ENCODE results near the gene KIAA1328. TPM values are rescaled to one million over a fixed set of nuclear protein-coding genes. Genes with fewer than 3 reads are reported as not detected.

The KIAA1328 gene
- total RNA-seq, 3 donors from 2014 or later, result 6.0 to 9.8 (median 7.4) TPM

DNA sequence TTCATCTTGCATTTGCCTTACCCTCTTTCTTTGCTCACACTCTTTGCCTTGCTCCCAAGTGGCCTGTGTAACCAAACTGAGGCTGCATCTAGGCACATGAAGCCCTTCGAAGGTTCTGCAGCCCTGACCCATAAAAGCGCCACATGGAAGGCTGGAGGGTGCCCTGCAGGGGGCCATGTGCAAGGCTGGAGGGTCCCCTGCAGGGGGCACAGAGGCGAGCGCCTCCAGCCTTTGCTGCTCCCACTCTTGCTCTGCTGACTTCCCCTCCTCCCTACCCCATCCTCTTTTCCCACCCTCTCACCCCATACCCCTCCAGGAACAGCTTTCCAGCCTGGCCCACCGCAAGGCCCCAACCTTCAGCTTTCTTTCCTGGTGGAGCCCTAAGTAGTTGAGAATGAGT lies 419.4 kb downstream of the KIAA1328 start:
- no peak for ATAC-seq
- H3K4me1 ChIP-seq (ENCODE audit: low read depth), result no peaks in the 10 kb centered on the region
- no peaks in the 10 kb centered on the region for H3K9me3 ChIP-seq
- intact Hi-C loops (cut with DNase I, micrococcal nuclease), result no loop called here
- TF ChIP-seq, protein P1, sequence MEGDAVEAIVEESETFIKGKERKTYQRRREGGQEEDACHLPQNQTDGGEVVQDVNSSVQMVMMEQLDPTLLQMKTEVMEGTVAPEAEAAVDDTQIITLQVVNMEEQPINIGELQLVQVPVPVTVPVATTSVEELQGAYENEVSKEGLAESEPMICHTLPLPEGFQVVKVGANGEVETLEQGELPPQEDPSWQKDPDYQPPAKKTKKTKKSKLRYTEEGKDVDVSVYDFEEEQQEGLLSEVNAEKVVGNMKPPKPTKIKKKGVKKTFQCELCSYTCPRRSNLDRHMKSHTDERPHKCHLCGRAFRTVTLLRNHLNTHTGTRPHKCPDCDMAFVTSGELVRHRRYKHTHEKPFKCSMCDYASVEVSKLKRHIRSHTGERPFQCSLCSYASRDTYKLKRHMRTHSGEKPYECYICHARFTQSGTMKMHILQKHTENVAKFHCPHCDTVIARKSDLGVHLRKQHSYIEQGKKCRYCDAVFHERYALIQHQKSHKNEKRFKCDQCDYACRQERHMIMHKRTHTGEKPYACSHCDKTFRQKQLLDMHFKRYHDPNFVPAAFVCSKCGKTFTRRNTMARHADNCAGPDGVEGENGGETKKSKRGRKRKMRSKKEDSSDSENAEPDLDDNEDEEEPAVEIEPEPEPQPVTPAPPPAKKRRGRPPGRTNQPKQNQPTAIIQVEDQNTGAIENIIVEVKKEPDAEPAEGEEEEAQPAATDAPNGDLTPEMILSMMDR (IDR thresholded peaks at IDR 0.05), result no peak
- DNase-seq, result no peak
- H3K4me3 ChIP-seq, result no peak overlapping the region
- H3K36me3 ChIP-seq (ENCODE audit: low read depth), result no peaks in the 10 kb centered on the region

DNA sequence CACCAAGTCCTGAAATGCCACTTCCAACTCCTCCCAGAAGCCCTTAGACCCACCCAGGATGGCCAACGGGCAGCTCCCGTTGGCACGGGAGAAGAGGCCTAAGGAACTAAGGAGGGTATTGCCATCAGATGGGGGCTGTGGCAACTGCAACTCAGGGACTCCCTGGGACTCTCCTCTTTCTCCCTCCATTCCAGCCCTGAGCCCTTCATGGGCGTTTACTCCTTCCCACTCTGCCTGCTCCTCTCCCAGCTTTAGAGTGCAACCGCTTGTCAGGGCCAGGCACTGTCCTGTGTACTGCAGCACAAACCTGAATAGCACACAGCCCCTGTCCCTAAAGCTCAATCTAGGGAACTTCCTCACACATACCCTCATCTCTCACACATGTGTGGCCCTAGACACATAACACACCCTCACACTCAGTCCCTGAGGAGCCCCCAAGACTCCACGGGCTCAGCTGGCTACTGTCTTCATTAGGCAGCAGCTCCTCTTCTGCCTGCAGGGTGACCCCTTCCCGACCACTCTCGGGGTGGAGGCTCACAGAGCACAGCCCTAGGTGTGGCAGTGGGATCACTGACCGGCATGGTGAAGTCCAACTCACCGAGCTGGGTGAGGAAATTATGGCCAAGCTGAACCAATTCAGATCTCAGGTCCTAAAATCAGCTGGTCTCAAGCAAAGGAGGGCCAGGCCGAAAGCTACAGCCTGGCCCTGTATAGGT lies 420.4 kb downstream of the KIAA1328 start:
- TF ChIP-seq, protein P1 (IDR thresholded peaks at IDR 0.05), result no peak
- no peak overlapping the region for H3K4me3 ChIP-seq
- no peak for ATAC-seq
- H3K4me1 ChIP-seq (ENCODE audit: low read depth), result peaks cover 2% of the 10 kb centered on the region
- no peaks in the 10 kb centered on the region for H3K36me3 ChIP-seq (ENCODE audit: low read depth)
- H3K9me3 ChIP-seq, result no peaks in the 10 kb centered on the region
- intact Hi-C loops (cut with DNase I, micrococcal nuclease), result no loop called here
- no peak for DNase-seq

DNA sequence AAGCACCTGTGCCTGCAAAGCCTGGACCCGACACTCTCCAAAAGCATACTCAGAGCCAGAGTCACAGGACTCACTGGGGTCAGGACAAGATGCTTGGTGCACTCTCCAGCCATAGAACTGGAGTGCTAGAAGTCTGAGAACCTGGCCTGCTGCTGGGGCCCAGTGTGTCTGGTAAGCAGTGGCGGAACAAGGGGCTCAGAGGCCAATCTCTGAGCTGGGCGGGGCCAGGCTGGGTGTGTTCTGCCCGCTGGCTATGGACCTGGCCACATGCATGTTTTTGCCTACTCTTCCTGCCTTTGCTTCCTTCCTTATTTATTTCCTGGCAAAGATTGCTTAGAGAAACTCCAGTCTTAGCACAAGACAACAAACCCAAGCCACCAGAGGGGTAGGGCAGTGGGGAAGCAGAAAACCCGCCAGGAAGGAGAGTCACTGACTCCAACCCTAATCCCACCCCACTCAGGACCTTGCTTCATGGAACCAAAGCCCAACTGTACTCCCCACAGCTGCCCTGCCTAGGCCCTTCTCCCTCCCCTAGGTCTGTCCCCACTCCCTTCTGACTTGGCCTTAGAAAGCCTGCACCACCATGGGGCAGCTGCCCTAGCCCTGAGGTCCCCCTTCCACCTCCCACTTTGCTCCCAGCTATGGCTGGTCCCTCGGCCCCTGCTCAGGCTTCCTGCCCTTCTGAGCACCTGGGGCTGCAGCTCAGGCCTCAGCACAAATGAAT lies 421.1 kb downstream of the KIAA1328 start:
- no peaks in the 10 kb centered on the region for H3K36me3 ChIP-seq (ENCODE audit: low read depth)
- TF ChIP-seq, protein P1 (IDR thresholded peaks at IDR 0.05), result no peak
- no peaks in the 10 kb centered on the region for H3K9me3 ChIP-seq
- ATAC-seq, result peak; percentile 46
- H3K4me3 ChIP-seq, result no peak overlapping the region
- intact Hi-C loops (cut with DNase I, micrococcal nuclease), result no loop called here
- H3K4me1 ChIP-seq (ENCODE audit: low read depth), result peaks cover 7% of the 10 kb centered on the region
- DNase-seq, result peak in 2 of 3 donors; percentile 23 to 35

DNA sequence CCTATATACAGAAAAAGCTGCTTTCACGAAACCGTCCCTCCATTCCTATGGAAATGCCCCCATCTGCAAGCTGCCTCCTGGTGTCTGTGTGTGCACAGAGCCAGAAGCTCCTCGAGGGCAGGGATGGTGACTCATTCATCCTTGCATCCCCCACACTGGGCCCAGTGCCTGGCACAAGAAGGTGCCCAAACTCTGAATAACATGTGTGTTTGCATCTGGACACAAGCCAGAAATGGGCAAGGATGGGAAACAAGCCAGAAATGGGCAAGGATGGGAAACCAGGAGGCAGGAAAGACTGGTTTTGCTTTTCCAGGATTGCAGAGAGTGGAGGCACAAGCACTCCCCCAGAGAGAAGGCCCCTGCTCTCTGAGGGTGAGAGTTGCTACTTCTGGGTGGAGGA lies 422.8 kb downstream of the KIAA1328 start:
- DNase-seq, result no peak
- no peaks in the 10 kb centered on the region for H3K9me3 ChIP-seq
- no peaks in the 10 kb centered on the region for H3K36me3 ChIP-seq (ENCODE audit: low read depth)
- ATAC-seq, result no peak
- H3K4me3 ChIP-seq, result no peak overlapping the region
- TF ChIP-seq, protein P1 (IDR thresholded peaks at IDR 0.05), result no peak
- intact Hi-C loops (cut with DNase I, micrococcal nuclease), result no loop called here
- H3K4me1 ChIP-seq (ENCODE audit: low read depth), result peaks cover 7% of the 10 kb centered on the region

DNA sequence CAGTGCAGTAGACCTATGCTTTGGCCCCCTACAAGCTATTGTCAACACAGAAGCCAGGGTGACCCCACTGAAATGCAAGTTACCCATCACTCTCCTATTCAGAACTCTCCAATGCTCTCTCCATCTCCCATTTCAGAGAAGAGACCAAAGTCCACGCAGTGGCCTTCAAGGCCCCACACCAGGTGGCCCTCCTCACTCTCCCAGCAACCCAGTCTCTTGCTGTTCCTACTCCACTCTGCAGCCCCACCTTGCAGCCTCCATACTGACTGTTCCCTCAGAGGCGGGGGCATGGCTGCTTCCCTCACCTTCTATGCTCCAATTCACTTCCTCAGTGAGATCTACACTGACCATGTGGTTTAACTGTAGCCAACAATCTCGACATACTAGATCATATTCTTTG lies 423.4 kb downstream of the KIAA1328 start:
- intact Hi-C loops (cut with DNase I, micrococcal nuclease), result no loop called here
- DNase-seq (no peak), ATAC-seq (no peak)
- Histone ChIP-seq H3K9me3 (no peaks in the 10 kb centered on the region), H3K36me3 (ENCODE audit: low read depth) (no peaks in the 10 kb centered on the region), H3K4me3 (no peak overlapping the region), H3K4me1 (ENCODE audit: low read depth) (peaks cover 7% of the 10 kb centered on the region)
- TF ChIP-seq, protein P1 (IDR thresholded peaks at IDR 0.05), result no peak

Data from mucosa of descending colon (tissue), 3 donors.